HL-60 (cell line): Measurements from ENCODE around the gene SLC7A6.

Experiments
- DNase-seq, 2 experiments: peaks; one replicate each; pipeline ENCODE4 v3.0.0-alpha.2; 2010 to 2020; ENCODE audit warnings: low read depth in 1 of 2, low spot score in 1 of 2
- H3K27ac ChIP-seq: fragments of 250-450 bp; sonication (Bioruptor Pico); replicated peaks from 2 replicates; pipeline ENCODE4 v1.5.1; 2020; ENCODE audit warnings: mild to moderate bottlenecking, moderate library complexity
- H3K27me3 ChIP-seq: fragments of 250-450 bp; sonication (Bioruptor Pico); 2 replicates; pipeline ENCODE4 v1.5.1; 2021; ENCODE audit warnings: mild to moderate bottlenecking, moderate library complexity; ENCODE audit not compliant: insufficient read depth, poor library complexity, severe bottlenecking
- H3K4me3 ChIP-seq: replicated peaks from 2 replicates; pipeline ENCODE4 v1.5.1; 2011; ENCODE audit warnings: mild to moderate bottlenecking, control low read depth, low read length; ENCODE audit not compliant: insufficient read depth
- GABPA ChIP-seq: IDR thresholded peaks from 2 replicates; pipeline ENCODE4 v1.6.1; 2012; ENCODE audit warnings: low read depth
- POLR2AphosphoS5 ChIP-seq: IDR thresholded peaks from 2 replicates; pipeline ENCODE4 v1.6.1; 2012; ENCODE audit warnings: low read depth
- REST ChIP-seq: IDR thresholded peaks from 2 replicates; pipeline ENCODE4 v1.6.1; 2012; ENCODE audit warnings: low read depth; ENCODE audit not compliant: insufficient replicate concordance
- SPI1 ChIP-seq: IDR thresholded peaks from 2 replicates; pipeline ENCODE4 v1.6.1; 2012; ENCODE audit warnings: low read depth, mild to moderate bottlenecking, borderline replicate concordance
- TF ChIP-seq, protein P1 (sequence below): IDR thresholded peaks from one replicate; pipeline ENCODE4 v1.5.1; 2011; ENCODE audit warnings: low read length, control low read depth, inconsistent platforms; ENCODE audit not compliant: insufficient read depth

The SLC7A6 gene

GRCh38 chr16:68339214-68339613 lies 74.9 kb downstream of the SLC7A6 start:
- TF ChIP-seq GABPA = no peak
- TF ChIP-seq, protein P1, sequence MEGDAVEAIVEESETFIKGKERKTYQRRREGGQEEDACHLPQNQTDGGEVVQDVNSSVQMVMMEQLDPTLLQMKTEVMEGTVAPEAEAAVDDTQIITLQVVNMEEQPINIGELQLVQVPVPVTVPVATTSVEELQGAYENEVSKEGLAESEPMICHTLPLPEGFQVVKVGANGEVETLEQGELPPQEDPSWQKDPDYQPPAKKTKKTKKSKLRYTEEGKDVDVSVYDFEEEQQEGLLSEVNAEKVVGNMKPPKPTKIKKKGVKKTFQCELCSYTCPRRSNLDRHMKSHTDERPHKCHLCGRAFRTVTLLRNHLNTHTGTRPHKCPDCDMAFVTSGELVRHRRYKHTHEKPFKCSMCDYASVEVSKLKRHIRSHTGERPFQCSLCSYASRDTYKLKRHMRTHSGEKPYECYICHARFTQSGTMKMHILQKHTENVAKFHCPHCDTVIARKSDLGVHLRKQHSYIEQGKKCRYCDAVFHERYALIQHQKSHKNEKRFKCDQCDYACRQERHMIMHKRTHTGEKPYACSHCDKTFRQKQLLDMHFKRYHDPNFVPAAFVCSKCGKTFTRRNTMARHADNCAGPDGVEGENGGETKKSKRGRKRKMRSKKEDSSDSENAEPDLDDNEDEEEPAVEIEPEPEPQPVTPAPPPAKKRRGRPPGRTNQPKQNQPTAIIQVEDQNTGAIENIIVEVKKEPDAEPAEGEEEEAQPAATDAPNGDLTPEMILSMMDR = no peak
- TF ChIP-seq SPI1 = no peak
- TF ChIP-seq POLR2AphosphoS5 = no peak
- no peak for TF ChIP-seq REST
- DNase-seq = no peak
- H3K27me3 ChIP-seq = no peaks in the 10 kb centered on the region
- no peak overlapping the region for H3K27ac ChIP-seq
- no peak overlapping the region for H3K4me3 ChIP-seq

DNA sequence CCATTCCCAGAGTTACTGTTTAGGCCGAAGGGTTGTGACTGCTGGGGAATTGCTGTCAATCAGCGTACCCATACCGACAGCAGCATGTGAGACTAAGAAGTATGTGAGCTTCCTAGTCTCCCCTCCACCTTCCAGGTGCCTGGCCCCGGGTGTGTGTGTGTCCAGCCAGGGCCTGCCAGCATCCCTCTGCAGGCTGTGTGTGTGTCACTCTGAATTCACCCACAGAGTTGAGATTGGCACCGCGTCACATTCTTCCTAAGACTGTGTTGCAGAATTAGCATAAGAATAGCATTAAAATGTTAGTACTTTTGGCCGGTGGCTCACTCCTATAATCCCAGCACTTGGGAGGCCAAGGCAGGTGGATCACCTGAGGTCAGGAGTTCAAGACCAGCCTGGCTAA lies 78.3 kb downstream of the SLC7A6 start:
- TF ChIP-seq, protein P1 = no peak
- TF ChIP-seq GABPA = no peak
- no peak for TF ChIP-seq REST
- TF ChIP-seq SPI1 = no peak
- no peak for TF ChIP-seq POLR2AphosphoS5
- Histone ChIP-seq H3K4me3 (no peak overlapping the region), H3K27me3 (no peaks in the 10 kb centered on the region), H3K27ac (no peak overlapping the region)
- no peak for DNase-seq

DNA sequence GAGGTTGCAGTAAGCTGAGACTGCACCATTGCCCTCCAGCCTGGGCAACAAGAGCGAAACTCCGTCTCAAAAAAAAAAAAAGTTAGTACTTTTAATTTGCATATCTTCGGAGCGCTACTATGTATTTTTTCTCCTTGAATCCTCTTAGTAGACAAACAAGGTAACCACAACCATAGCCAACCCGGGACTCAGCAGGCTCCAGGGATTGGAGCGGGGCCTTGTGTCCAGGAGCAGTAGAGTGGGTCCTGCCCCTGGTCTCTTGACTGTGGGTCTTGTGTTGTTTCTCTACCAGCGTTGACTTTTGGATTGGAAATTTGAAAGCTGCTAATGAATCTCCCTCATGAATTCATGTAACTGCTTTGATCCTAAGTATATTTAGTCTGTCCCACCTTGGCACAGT lies 78.8 kb downstream of the SLC7A6 start:
- DNase-seq = no peak
- no peak overlapping the region for H3K4me3 ChIP-seq
- TF ChIP-seq REST (no peak), GABPA (no peak), POLR2AphosphoS5 (no peak), SPI1 (no peak)
- TF ChIP-seq, protein P1 = no peak
- H3K27ac ChIP-seq = no peak overlapping the region
- no peaks in the 10 kb centered on the region for H3K27me3 ChIP-seq
